Stimulated activated effector memory CD8-positive, alpha-beta T cell treated with anti-CD3 and anti-CD28 coated beads, Interleukin-12 subunit alpha, Interleukin-12 subunit beta, amount 100 ng/mL, for 72 hours (primary cell): ENCODE data around the gene CCDC158.
"Not testable (repeated sequence)": the region's sequence is repeated elsewhere in the genome, so short reads cannot be mapped to it uniquely, and the experiment has no call there.

Experiments used
- ATAC-seq: fragments of 150-1000 bp; cut with Tn5 transposase; 2 replicates; pipeline ENCODE4 v1.10.0; 2021
- DNase-seq, 2 donors: peaks; one replicate each; pipeline ENCODE4 v3.0.0; 2021 to 2022; ENCODE audit warnings: low spot score in 2 of 2
- H3K27ac Mint-ChIP-seq: one replicate; pipeline ENCODE4 v1.8.0; 2022; ENCODE audit warnings: mild to moderate bottlenecking, mixed read lengths
- H3K36me3 Mint-ChIP-seq: one replicate; pipeline ENCODE4 v1.8.0; 2022; ENCODE audit warnings: mild to moderate bottlenecking, mixed read lengths
- H3K4me1 Mint-ChIP-seq: one replicate; pipeline ENCODE4 v1.8.0; 2022; ENCODE audit warnings: mixed read lengths
- H3K4me3 Mint-ChIP-seq: one replicate; pipeline ENCODE4 v1.8.0; 2022; ENCODE audit warnings: mild to moderate bottlenecking, mixed read lengths
- H3K9me3 Mint-ChIP-seq: one replicate; pipeline ENCODE4 v1.8.0; 2022; ENCODE audit warnings: mixed read lengths

CCDC158 gene

DNA sequence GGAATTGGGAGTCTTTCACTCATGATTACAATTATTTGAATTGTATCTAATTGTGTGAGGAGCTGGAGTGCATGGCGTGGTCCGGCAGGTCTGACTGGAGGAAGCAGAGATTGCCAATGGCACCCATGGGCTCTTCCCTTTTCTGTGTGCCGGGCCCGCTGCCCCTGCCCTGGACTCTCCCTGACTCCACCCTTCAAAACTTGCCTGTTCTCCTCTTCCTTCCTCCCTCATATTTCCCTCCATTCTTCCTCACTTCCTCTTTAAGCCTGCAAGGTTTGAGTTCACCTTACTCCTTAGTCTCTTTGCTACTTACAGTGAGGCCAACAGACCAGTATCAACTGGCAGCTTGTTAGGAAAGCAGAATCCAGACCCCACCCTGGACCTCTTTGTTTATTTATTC lies 120.9 kb downstream of the CCDC158 start:
- Mint-ChIP-seq H3K27ac (no peak overlapping the region), H3K36me3 (no peaks in the 10 kb centered on the region), H3K9me3 (peaks cover 11% of the 10 kb centered on the region), H3K4me1 (peaks cover 30% of the 10 kb centered on the region), H3K4me3 (no peak overlapping the region)
- ATAC-seq (no peak), DNase-seq (no peak)

DNA sequence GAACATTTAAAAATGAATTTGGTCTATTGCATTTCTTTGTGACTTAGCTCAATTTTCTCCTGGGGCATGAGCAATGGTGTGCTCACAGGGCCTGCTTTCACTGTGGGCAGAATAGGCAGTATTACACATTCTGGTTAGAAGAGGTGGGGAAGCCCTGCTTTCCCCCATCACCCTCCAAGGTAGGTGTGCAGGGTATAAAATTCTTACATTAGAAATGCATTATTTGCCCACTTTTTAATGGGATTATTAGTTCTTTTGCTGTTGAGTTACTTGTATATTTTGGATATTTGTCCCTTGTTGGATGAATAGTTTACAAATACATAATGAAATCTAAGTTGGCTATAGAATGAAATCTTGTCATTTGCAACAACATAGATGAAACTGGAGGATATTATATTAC lies 122.7 kb downstream of the CCDC158 start:
- Mint-ChIP-seq H3K9me3 (peaks cover 11% of the 10 kb centered on the region), H3K36me3 (no peaks in the 10 kb centered on the region), H3K4me1 (peaks cover 23% of the 10 kb centered on the region), H3K4me3 (no peak overlapping the region), H3K27ac (no peak overlapping the region)
- ATAC-seq: no peak
- DNase-seq: no peak

DNA sequence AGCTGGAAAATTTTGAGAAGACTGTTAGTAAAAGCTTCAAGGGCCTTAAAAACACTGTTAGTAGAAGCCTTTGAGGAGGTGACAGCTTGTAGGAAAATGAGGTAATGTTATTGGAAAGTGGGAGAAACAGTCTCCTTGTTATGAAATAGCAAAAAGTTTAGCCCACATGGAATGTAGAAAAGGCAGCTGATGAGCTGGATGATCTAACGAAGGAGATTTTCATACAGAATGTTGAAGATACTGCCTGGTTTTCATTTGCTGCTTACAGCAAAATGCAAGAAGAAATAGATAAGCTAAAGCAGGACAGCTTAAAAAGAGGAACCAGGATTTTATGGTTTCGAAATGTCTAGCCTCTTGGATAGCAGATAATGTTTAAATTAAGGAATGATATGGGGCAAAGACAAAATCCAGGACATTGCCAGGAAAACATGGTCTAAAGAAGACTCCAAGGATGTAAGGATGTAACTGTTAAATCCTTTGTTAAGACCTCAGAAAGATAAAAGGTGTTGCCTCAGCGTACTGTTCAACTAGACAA lies 124.6 kb downstream of the CCDC158 start:
- DNase-seq (no peak), ATAC-seq (no peak)
- Mint-ChIP-seq H3K9me3 (peaks cover 11% of the 10 kb centered on the region), H3K4me1 (peaks cover 7% of the 10 kb centered on the region), H3K27ac (no peak overlapping the region), H3K36me3 (no peaks in the 10 kb centered on the region), H3K4me3 (no peak overlapping the region)

DNA sequence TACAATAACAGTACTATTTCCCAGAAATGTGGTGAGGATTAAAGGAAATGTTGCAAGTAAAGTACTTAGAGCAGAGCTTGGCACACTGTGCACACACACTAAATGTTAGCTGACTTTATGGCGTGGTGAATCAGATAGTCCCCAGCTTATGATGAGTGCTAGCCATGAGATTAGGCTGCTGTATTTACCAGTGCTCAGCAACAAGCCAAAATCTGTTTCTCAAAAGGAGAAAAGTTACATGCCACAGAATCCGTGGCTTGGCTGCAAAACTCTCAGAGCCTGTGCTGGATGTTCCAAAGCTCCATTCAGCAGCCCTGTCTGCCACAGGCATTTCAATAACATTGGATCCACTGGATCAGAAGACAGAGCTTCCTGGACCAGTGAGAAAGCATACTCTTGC lies 127.2 kb downstream of the CCDC158 start:
- Mint-ChIP-seq H3K36me3 (no peaks in the 10 kb centered on the region), H3K27ac (no peak overlapping the region), H3K9me3 (peaks cover 11% of the 10 kb centered on the region), H3K4me1 (no peaks in the 10 kb centered on the region), H3K4me3 (no peak overlapping the region)
- DNase-seq (peak in 1 of 2 donors; percentile 4), ATAC-seq (no peak)

DNA sequence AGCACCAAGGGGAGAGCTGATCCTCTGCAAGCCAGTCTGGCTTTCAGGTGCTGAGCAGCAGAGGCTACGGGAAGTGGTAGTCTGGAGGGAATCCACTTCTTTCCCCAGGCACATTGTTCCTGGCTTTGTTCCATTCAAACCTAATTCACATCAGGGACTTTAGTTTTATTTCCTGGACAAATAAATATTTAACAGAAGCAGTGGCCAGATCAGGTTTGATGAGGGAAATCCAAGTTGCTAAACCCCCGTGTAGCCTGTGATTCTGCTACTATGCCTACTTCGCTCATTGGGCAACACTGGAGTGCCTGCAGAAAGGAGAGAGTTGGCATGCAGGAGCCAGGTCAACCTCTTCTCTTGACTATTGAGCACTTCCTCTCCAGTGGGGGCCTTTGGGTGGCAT lies 128.2 kb downstream of the CCDC158 start:
- no peaks in the 10 kb centered on the region for H3K36me3 Mint-ChIP-seq
- DNase-seq: no peak
- H3K4me1 Mint-ChIP-seq: peaks cover 5% of the 10 kb centered on the region
- H3K9me3 Mint-ChIP-seq: peaks cover 5% of the 10 kb centered on the region
- no peak for ATAC-seq
- H3K27ac Mint-ChIP-seq: no peak overlapping the region
- H3K4me3 Mint-ChIP-seq: no peak overlapping the region

DNA sequence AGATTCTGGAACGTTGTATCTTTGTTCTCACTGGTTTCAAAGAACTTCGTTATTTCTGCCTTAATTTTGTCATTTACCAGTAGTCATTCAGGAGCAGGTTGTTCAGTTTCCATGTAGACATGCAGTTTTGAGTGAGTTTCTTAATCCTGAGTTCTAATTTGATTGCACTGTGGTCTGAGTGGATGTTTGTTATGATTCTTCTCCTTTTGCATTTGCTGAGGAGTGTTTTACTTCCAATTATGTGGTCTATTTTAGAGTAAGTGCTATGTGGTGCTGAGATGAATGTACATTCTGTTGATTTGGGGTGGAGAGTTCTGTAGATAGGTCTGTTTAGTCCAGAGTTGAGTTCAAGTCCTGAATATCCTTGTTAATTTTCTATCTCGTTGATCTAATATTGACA lies 133.1 kb downstream of the CCDC158 start:
- not testable (repeated sequence) for H3K4me1 Mint-ChIP-seq, DNase-seq, H3K9me3 Mint-ChIP-seq, H3K27ac Mint-ChIP-seq, H3K4me3 Mint-ChIP-seq, H3K36me3 Mint-ChIP-seq
- peak; percentile 59 for ATAC-seq

DNA sequence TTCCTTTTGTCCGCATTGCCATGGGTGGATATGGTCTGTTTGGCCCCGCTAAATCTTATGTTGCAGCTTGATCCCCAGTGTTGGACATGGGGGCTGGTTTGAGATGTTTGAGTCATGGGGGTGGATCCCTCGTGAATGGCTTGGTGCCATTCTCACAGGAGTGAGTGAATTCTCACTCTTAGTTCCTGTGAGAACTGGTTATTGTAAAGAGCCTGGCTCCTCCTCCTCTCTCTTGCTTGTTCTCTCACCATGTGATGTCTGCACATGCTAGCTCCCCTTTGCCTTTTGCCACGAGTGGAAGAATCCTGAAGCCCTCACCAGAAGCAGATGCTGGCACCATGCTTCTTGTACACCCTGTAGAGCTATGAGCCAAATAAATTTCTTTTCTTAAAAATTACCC lies 137.0 kb downstream of the CCDC158 start:
- DNase-seq (no peak), ATAC-seq (no peak)
- Mint-ChIP-seq H3K36me3 (no peaks in the 10 kb centered on the region), H3K9me3 (peaks cover 2% of the 10 kb centered on the region), H3K4me3 (no peak overlapping the region), H3K4me1 (peaks cover 10% of the 10 kb centered on the region), H3K27ac (no peak overlapping the region)

DNA sequence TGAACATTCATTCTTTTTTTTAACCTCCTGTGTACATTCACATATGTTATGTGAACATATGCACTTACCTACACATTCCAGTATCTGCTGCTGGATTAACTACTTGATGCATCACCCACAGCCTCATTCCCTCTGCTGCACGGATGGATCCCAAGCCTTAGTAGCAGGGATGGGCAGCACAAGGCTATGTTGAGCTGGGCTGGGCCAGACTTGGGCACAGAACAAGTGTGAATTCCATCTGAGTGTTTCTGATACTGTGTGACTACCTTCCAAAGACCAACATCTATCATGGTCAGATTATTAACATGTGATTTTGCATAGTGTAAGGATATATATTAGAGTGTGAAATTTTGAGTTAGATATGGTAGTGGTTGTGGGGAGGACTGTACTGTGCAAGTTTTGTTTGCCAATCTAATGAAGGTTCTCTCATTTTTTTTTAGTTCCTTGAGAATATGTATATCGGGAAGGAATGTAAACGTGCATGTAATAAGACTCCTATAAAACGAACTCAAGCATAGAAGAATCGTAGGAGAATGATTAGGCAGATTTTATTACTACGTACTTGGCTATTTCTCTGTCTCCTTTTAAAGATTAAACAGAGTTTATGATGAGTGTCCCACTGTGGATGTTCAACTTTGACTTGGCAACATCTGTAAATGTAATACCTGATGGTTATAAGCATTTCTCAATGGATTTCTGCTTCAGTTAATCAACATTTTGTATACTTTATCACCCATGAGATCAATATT lies 137.8 kb downstream of the CCDC158 start:
- Mint-ChIP-seq H3K36me3 (no peaks in the 10 kb centered on the region), H3K27ac (no peak overlapping the region), H3K9me3 (peaks cover 2% of the 10 kb centered on the region), H3K4me3 (no peak overlapping the region), H3K4me1 (peaks cover 9% of the 10 kb centered on the region)
- ATAC-seq (no peak), DNase-seq (no peak)

DNA sequence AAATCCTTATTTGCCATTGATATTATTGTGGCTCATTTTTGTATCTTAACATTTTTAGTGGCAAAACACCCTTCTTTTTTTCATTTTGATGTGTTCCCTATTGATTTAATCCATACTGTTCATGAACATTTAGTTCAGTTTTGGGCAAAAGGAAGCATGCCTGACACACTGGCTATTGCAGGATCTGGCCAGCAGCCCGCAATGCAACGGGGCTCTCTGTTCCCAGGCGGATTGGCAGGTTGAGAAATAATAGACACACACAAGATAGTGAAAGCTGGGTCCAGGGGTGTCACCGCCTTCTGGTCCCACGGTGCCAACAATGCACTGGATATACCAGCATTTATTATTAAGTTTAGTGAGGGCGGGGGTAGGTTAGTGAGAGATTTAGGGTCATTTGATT lies 139.3 kb downstream of the CCDC158 start:
- H3K36me3 Mint-ChIP-seq, H3K27ac Mint-ChIP-seq, DNase-seq, H3K9me3 Mint-ChIP-seq, ATAC-seq, H3K4me3 Mint-ChIP-seq, H3K4me1 Mint-ChIP-seq: not testable (repeated sequence)

DNA sequence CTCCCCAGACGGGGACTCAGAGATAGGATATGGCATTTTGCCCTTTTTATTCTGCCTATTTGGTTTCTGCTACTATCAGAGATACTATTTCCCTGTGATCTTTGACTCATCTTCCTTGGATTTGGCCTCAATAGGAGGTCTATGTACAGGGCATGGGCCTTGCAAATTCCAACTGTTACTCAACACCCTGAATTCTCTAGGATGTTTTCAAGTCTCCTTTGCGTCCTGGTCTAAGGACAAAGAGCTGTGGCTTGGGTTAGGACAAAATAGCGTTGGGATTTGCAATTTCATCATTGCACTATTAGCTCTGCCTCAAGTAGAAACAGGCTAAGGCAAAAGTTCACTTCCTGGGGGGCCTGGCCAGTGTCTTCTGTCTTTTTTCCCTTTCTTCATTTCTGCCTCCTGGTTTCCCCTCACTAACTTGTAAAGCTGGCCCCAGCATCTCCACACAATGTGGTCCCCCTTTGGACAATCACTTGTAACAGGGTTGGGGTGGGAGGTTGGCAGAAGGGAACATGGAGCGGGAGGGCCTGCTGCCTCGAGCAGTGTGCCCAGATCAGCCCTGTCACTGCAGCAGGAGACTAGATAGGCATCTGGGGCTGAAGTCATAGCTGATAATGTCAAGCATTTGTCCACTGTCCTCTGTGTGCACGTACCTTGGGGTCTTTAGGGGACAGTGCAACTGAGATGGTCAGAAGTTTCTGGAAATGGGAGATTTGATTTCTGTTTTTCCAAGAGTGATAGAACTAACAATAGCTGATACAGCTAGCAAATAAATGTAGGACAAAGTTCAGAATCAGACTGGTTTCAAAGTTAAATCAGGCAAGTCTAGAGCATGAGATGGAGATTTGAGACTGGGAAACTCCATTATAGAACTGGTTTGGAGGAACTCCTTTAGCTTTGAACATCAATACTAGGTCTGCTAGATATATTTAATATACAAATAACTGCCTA lies 140.2 kb downstream of the CCDC158 start:
- H3K9me3 Mint-ChIP-seq: no peaks in the 10 kb centered on the region
- H3K4me3 Mint-ChIP-seq: no peak overlapping the region
- DNase-seq: no peak
- ATAC-seq: no peak
- H3K27ac Mint-ChIP-seq: no peak overlapping the region
- H3K36me3 Mint-ChIP-seq: no peaks in the 10 kb centered on the region
- peaks cover 11% of the 10 kb centered on the region for H3K4me1 Mint-ChIP-seq

DNA sequence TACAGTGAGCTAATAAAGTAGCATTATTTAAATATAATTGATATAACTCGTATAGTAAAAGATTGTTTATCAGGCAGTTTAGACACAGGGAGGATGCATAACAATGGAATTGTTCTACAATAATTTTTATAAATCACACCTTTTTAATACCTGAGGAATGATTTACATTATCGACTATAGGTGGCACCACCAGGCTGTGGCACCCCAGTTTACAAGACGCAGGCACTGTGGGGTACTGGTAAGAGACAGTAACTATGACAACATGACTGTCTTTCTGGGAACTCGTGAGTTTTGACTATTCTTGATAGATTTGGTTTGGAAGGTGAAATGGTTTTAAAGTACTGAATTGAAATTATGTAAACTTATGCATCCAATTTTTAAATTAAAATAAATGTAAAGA lies 141.5 kb downstream of the CCDC158 start:
- H3K27ac Mint-ChIP-seq: no peak overlapping the region
- no peak for DNase-seq
- peaks cover 11% of the 10 kb centered on the region for H3K4me1 Mint-ChIP-seq
- no peak overlapping the region for H3K4me3 Mint-ChIP-seq
- ATAC-seq: peak; percentile 47
- no peaks in the 10 kb centered on the region for H3K9me3 Mint-ChIP-seq
- no peaks in the 10 kb centered on the region for H3K36me3 Mint-ChIP-seq

DNA sequence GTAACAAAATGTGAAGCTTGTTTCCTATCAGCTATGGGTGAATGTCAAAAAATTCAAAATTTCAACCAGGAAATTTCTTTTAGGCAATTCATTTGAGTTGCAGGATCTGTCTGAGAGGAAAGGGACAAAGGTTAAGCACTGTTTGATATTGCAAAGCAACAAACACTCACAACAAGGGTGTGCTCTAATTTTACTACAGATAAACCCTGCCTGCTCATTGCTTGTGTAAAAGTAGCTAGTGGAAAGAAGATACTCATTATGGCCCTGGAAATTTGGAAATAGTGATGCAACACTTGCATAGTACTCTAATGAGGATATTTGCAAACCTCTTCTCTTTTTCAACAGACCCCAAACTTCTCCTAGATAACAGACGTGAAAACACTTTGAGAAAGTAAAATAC lies 142.4 kb downstream of the CCDC158 start:
- Mint-ChIP-seq H3K27ac (no peak overlapping the region), H3K4me1 (peaks cover 11% of the 10 kb centered on the region)
- no peak for ATAC-seq

DNA sequence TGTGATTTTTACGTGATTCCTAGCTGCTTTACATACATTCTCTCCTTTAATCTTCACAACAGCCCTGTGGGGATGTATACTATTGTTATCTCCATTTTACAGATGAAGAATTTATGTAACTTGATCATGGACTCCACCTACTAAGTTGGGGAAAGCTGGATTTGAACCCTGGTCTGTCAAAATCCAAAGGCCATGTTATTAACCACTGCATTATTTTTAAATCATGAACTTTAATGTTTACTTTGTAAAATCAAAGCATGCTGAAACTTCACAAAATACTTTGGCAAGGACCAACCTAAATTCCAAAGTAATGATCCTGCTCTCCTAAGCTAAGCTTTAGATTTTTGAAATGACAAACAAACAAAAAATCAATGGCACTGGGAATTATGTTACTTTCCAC lies 143.3 kb downstream of the CCDC158 start:
- no peak for DNase-seq
- Mint-ChIP-seq H3K9me3 (no peaks in the 10 kb centered on the region), H3K4me3 (no peak overlapping the region), H3K36me3 (no peaks in the 10 kb centered on the region), H3K4me1 (peaks cover 11% of the 10 kb centered on the region), H3K27ac (no peak overlapping the region)
- ATAC-seq: no peak

More for the DNA sequence above, 142.4 kb downstream of the CCDC158 start:
- no peak overlapping the region for H3K4me3 Mint-ChIP-seq
- H3K36me3 Mint-ChIP-seq: no peaks in the 10 kb centered on the region
- H3K9me3 Mint-ChIP-seq: no peaks in the 10 kb centered on the region
- no peak for DNase-seq

DNA sequence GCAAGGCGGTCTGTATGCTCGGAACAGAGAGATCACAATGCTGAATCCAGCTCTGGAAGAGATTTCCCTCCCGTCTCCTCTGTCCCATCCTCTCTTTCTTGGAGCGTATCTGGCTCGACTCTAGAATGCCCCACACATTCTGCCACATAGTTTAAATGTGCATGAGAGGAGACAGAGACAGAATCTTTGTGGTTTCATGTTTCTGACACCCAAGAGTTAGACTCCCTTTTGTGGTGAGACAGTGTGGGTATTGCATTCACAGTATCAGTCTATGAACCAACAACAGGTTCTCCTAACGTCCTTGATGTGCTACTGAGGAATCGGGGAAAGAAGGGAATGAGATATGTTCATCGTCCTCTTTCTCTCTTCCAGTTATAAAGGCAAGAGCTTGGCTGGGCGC lies 144.1 kb downstream of the CCDC158 start:
- H3K9me3 Mint-ChIP-seq: no peaks in the 10 kb centered on the region
- peaks cover 11% of the 10 kb centered on the region for H3K4me1 Mint-ChIP-seq
- H3K4me3 Mint-ChIP-seq: no peak overlapping the region
- ATAC-seq (peak; percentile 73), DNase-seq (no peak)
- H3K27ac Mint-ChIP-seq: no peak overlapping the region
- H3K36me3 Mint-ChIP-seq: no peaks in the 10 kb centered on the region

DNA sequence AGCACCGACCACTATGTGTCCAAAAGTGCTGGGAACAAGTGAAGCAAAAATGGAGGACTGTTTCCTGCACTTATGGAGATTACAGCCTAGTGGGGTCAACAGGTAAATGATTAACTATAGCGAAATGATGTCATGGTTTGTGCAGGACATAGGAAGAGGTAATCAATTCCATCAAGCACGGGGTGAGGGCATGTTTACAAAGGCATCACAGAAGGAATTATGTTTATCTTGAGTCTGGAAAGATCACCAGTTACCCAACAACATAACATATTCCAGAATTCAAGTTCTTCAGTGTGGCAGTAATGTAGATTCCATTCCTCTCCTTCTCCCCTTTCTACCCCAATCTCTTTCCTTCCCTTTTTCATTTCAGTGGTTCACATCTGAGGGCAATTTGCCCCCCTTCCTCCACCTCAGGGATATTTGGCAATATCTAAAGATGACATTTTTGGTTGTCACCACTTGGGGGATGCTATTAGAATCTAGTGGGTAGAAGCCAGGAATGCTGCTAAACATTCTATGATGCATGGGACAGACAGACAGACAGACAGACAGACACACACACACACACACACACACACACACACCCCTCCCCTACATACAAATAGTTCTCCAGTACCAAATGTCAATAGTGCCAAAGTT lies 145.3 kb downstream of the CCDC158 start:
- Mint-ChIP-seq H3K4me1 (peaks cover 11% of the 10 kb centered on the region), H3K9me3 (no peaks in the 10 kb centered on the region), H3K27ac (no peak overlapping the region), H3K36me3 (no peaks in the 10 kb centered on the region), H3K4me3 (no peak overlapping the region)
- DNase-seq: no peak
- no peak for ATAC-seq
